Lower lobe of right lung (tissue), 2 donors: ENCODE measurements around the gene DBP. TPM values are rescaled to one million over a fixed set of nuclear protein-coding genes. Genes with fewer than 3 reads are reported as not detected.

Source experiments
- ATAC-seq, 2 donors: fragments of 200-7000 bp; cut with Tn5 transposase; one replicate each; pipeline ENCODE4 v1.9.1; 2020 to 2022; ENCODE audit warnings: mild to moderate bottlenecking in 2 of 2, moderate library complexity in 2 of 2
- DNase-seq: peaks from one replicate; pipeline ENCODE4 v3.0.0-alpha.2; 2020
- H3K27ac ChIP-seq: fragments of 200-600 bp; one replicate; pipeline ENCODE4 v1.8.0; 2022
- H3K27me3 ChIP-seq: fragments of 200-600 bp; one replicate; pipeline ENCODE4 v1.8.0; 2022; ENCODE audit warnings: low read depth
- H3K36me3 ChIP-seq: fragments of 200-600 bp; one replicate; pipeline ENCODE4 v1.8.0; 2022; ENCODE audit warnings: mild to moderate bottlenecking
- H3K4me1 ChIP-seq: fragments of 200-600 bp; one replicate; pipeline ENCODE4 v1.8.0; 2022
- H3K4me3 ChIP-seq: fragments of 200-600 bp; one replicate; pipeline ENCODE4 v1.8.0; 2022; ENCODE audit warnings: mild to moderate bottlenecking
- H3K9me3 ChIP-seq: fragments of 200-600 bp; one replicate; pipeline ENCODE4 v1.8.0; 2022
- CTCF ChIP-seq: fragments of 200-600 bp; IDR thresholded peaks from one replicate; pipeline ENCODE4 v1.8.0; 2022; ENCODE audit warnings: antibody characterized with exemption, mild to moderate bottlenecking
- intact Hi-C: fragments of 100-400 bp; cut with DNase I; formaldehyde crosslinking; loops from one replicate; pipeline ENCODE4 v1.11.0; 2022
- total RNA-seq: library from RNA; stranded (reverse); fragmentation: NEBNext Ultra II Directional; extraction: Animal tissue kit (Norgen Biotek cat#: 25700); gene quantifications from one replicate; pipeline ENCODE4 v1.2.1, GENCODE V29; 2021
- donor health status: DM: no; HTN: yes; CAD: no; lungs with severe emphysema.

Gene DBP
- total RNA-seq, 1 donor from 2014 or later, result 17.7 TPM

GRCh38 chr19:48629599-48630295, 7.4 kb downstream of the DBP start:
- Histone ChIP-seq H3K4me1 (peaks cover 62% of the 10 kb centered on the region), H3K4me3 (no peak overlapping the region), H3K27ac (peak overlapping the region; percentile 77), H3K9me3 (no peaks in the 10 kb centered on the region), H3K36me3 (peaks cover 54% of the 10 kb centered on the region), H3K27me3 (no peaks in the 10 kb centered on the region)
- TF ChIP-seq CTCF, result no peak
- no peak for ATAC-seq
- intact Hi-C loops, result no loop called here
- no peak for DNase-seq

GRCh38 chr19:48629297-48629598, 7.9 kb downstream of the DBP start:
- Histone ChIP-seq H3K4me1 (peaks cover 63% of the 10 kb centered on the region), H3K27me3 (no peaks in the 10 kb centered on the region), H3K36me3 (peaks cover 54% of the 10 kb centered on the region), H3K9me3 (no peaks in the 10 kb centered on the region), H3K27ac (peak overlapping the region; percentile 77), H3K4me3 (no peak overlapping the region)
- intact Hi-C loops, result no loop called here
- TF ChIP-seq CTCF, result no peak
- DNase-seq (no peak), ATAC-seq (no peak)

- Histone ChIP-seq H3K36me3 (peaks cover 53% of the 10 kb centered on the region), H3K27ac (no peak overlapping the region), H3K27me3 (no peaks in the 10 kb centered on the region), H3K4me3 (no peak overlapping the region), H3K4me1 (peaks cover 61% of the 10 kb centered on the region), H3K9me3 (no peaks in the 10 kb centered on the region)
- no peak for ATAC-seq
- TF ChIP-seq CTCF, result no peak
- DNase-seq, result no peak
- intact Hi-C loops, result no loop called here
These were observed 8.5 kb downstream of the DBP start for GRCh38 chr19:48628486-48629296.

- Histone ChIP-seq H3K27ac (no peak overlapping the region), H3K4me1 (peaks cover 61% of the 10 kb centered on the region)
These were observed 9.3 kb downstream of the DBP start for GRCh38 chr19:48627865-48628314.

More at GRCh38 chr19:48627865-48628314, 9.3 kb downstream of the DBP start:
- no peak for DNase-seq
- Histone ChIP-seq H3K27me3 (no peaks in the 10 kb centered on the region), H3K36me3 (peaks cover 45% of the 10 kb centered on the region), H3K4me3 (no peak overlapping the region), H3K9me3 (no peaks in the 10 kb centered on the region)
- ATAC-seq, result no peak
- intact Hi-C loops, result no loop called here
- TF ChIP-seq CTCF, result no peak
